ENCODE results near the gene GTPBP3. TPM values are rescaled to one million over a fixed set of nuclear protein-coding genes. Genes with fewer than 3 reads are reported as not detected.

Gene GTPBP3
- total and polyA plus RNA-seq, 2 of the 13 experiments (the other 11 are each of a cell fraction or from before 2014, with no cell fraction given) = 17.5 to 30.0 TPM

- TF ChIP-seq IRF1 (CRISPR knock-in tag; IDR thresholded peaks at IDR 0.05; ENCODE audit: low read depth) (no peak), ZNF724P (CRISPR knock-in tag; IDR thresholded peaks at IDR 0.05; ENCODE audit: borderline replicate concordance) (no peak), ZNF333 (CRISPR knock-in tag; IDR thresholded peaks at IDR 0.05; ENCODE audit: borderline replicate concordance) (no peak), STAT6 (CRISPR knock-in tag; IDR thresholded peaks at IDR 0.05; ENCODE audit: borderline replicate concordance) (no peak), ELF1 (CRISPR knock-in tag; IDR thresholded peaks at IDR 0.05) (no peak; the same call in 1 of the 2 replicates), NFATC3 (CRISPR knock-in tag; IDR thresholded peaks at IDR 0.05) (no peak), FOXO1 (CRISPR knock-in tag; IDR thresholded peaks at IDR 0.05) (peak; percentile 65; the same call in 1 of the 2 replicates), HOXD1 (CRISPR knock-in tag; IDR thresholded peaks at IDR 0.05) (peak; percentile 77; the same call in 1 of the 2 replicates), ZNF800 (CRISPR knock-in tag; IDR thresholded peaks at IDR 0.05) (0 out of 2 replicates have a peak, but pooled peaks have one; percentile 42), PREB (CRISPR knock-in tag; IDR thresholded peaks at IDR 0.05) (no peak), MTF2 (CRISPR knock-in tag; IDR thresholded peaks at IDR 0.05; ENCODE audit: borderline replicate concordance) (no peak), BHLHE40 (IDR thresholded peaks at IDR 0.05; ENCODE audit: low read length) (peak; percentile 49; the same call in 1 of the 2 replicates), MAFK (conservative IDR thresholded peaks at IDR 0.05 in 1 of 2, IDR thresholded peaks at IDR 0.05 in 1 of 2; ENCODE audit: low read length in 2 of 2) (no peak), MLLT10 (CRISPR knock-in tag; IDR thresholded peaks at IDR 0.05) (no peak), MTA3 (CRISPR knock-in tag; IDR thresholded peaks at IDR 0.05) (no peak), MAFF (IDR thresholded peaks at IDR 0.05; ENCODE audit: low read depth, low read length) (no peak), BRD4 (CRISPR knock-in tag; IDR thresholded peaks at IDR 0.05) (peak; percentile 33; the same call in 1 of the 2 replicates), MXI1 (IDR thresholded peaks at IDR 0.05; ENCODE audit: borderline replicate concordance, low read depth, low read length) (peak; percentile 59; the same call in 1 of the 3 replicates), FOXO4 (CRISPR knock-in tag; conservative IDR thresholded peaks at IDR 0.05) (no peak), BRCA1 (CRISPR knock-in tag; IDR thresholded peaks at IDR 0.05) (no peak), ZNF7 (CRISPR knock-in tag; IDR thresholded peaks at IDR 0.05) (no peak), NKX3-1 (CRISPR knock-in tag; IDR thresholded peaks at IDR 0.05) (no peak), TBX3 (IDR thresholded peaks at IDR 0.05; ENCODE audit: borderline replicate concordance) (no peak)
Measured at GRCh38 chr19:17303167-17303939, 34.0 kb upstream of the GTPBP3 start, which contains the start of gene ABHD8 (continued).
